Measurements from ENCODE around the gene OAT. TPM values are rescaled to one million over a fixed set of nuclear protein-coding genes. Genes with fewer than 3 reads are reported as not detected.

The OAT gene
- total and polyA plus RNA-seq, 4 donors = 25.1 to 255 (median 69.1) TPM

DNA sequence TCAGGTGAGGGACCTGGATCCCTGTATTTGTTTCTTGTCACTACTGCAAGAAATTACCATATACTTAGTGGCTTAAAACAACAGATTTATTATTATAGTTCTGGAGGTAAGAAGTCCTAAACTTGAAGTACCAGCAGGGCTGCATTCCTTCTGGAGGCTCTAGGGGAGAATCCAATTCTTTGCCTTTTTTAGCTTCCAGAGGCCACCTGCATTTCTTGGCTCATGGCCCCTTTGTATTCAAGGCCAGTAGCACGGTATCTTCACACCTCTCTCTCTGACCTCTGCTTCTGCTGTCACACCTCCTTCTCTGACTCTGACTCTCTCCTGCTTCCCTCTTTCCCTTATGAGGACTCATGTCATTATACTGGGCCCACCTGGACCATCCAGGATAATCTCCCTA, 40.7 kb upstream of the OAT start (continued):
- TF ChIP-seq, protein P1, sequence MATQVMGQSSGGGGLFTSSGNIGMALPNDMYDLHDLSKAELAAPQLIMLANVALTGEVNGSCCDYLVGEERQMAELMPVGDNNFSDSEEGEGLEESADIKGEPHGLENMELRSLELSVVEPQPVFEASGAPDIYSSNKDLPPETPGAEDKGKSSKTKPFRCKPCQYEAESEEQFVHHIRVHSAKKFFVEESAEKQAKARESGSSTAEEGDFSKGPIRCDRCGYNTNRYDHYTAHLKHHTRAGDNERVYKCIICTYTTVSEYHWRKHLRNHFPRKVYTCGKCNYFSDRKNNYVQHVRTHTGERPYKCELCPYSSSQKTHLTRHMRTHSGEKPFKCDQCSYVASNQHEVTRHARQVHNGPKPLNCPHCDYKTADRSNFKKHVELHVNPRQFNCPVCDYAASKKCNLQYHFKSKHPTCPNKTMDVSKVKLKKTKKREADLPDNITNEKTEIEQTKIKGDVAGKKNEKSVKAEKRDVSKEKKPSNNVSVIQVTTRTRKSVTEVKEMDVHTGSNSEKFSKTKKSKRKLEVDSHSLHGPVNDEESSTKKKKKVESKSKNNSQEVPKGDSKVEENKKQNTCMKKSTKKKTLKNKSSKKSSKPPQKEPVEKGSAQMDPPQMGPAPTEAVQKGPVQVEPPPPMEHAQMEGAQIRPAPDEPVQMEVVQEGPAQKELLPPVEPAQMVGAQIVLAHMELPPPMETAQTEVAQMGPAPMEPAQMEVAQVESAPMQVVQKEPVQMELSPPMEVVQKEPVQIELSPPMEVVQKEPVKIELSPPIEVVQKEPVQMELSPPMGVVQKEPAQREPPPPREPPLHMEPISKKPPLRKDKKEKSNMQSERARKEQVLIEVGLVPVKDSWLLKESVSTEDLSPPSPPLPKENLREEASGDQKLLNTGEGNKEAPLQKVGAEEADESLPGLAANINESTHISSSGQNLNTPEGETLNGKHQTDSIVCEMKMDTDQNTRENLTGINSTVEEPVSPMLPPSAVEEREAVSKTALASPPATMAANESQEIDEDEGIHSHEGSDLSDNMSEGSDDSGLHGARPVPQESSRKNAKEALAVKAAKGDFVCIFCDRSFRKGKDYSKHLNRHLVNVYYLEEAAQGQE (IDR thresholded peaks at IDR 0.05) = no peak
- TF ChIP-seq GABPA (IDR thresholded peaks at IDR 0.05 in 1 of 2, conservative IDR thresholded peaks at IDR 0.05 in 1 of 2) = no peak
- TF ChIP-seq SP1 (IDR thresholded peaks at IDR 0.05) = no peak
- no peak for TF ChIP-seq TAF1 (conservative IDR thresholded peaks at IDR 0.05)
- TF ChIP-seq EGR1 (IDR thresholded peaks at IDR 0.05; ENCODE audit: low read depth in 2 of 2) = no peak
- no peak for TF ChIP-seq RAD21 (IDR thresholded peaks at IDR 0.05)
- TF ChIP-seq ATF3 (IDR thresholded peaks at IDR 0.05) = no peak
- no peak for TF ChIP-seq FOXA2 (IDR thresholded peaks at IDR 0.05)

- no peak overlapping the region for H3K4me3 ChIP-seq (ENCODE audit: low read depth in 1 of 3, low read length in 3 of 3)
- WGBS = 79% methylated on average over 2 of the region's 2 CpGs
- peaks cover 0 to 8% (median 1%) of the 10 kb centered on the region in 4 donors for H3K27me3 ChIP-seq (ENCODE audit: control insufficient read depth in 4 of 4, insufficient read depth in 4 of 4, low read length in 3 of 4)
- peaks cover 0 to 8% (median 3%) of the 10 kb centered on the region in 4 donors for H3K4me1 ChIP-seq (ENCODE audit: control insufficient read depth in 4 of 4, insufficient read depth in 4 of 4, low read length in 3 of 4)
- no peak overlapping the region for H3K27ac ChIP-seq (ENCODE audit: low read depth in 1 of 2, low read length in 2 of 2)
- DNase-seq (ENCODE audit: low spot score) = no peak
- TF ChIP-seq, protein P2, sequence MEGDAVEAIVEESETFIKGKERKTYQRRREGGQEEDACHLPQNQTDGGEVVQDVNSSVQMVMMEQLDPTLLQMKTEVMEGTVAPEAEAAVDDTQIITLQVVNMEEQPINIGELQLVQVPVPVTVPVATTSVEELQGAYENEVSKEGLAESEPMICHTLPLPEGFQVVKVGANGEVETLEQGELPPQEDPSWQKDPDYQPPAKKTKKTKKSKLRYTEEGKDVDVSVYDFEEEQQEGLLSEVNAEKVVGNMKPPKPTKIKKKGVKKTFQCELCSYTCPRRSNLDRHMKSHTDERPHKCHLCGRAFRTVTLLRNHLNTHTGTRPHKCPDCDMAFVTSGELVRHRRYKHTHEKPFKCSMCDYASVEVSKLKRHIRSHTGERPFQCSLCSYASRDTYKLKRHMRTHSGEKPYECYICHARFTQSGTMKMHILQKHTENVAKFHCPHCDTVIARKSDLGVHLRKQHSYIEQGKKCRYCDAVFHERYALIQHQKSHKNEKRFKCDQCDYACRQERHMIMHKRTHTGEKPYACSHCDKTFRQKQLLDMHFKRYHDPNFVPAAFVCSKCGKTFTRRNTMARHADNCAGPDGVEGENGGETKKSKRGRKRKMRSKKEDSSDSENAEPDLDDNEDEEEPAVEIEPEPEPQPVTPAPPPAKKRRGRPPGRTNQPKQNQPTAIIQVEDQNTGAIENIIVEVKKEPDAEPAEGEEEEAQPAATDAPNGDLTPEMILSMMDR (IDR thresholded peaks at IDR 0.05; ENCODE audit: low read depth, low read length, missing input control) = no peak
- TF ChIP-seq, protein P3, sequence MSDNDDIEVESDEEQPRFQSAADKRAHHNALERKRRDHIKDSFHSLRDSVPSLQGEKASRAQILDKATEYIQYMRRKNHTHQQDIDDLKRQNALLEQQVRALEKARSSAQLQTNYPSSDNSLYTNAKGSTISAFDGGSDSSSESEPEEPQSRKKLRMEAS (IDR thresholded peaks at IDR 0.05) = no peak
- TF ChIP-seq RAD21 (IDR thresholded peaks at IDR 0.05) = no peak
- no peak for TF ChIP-seq EGR1 (IDR thresholded peaks at IDR 0.05; ENCODE audit: low read depth in 2 of 2)
- no peak for TF ChIP-seq JUND (IDR thresholded peaks at IDR 0.05)
- no peak for TF ChIP-seq SP1 (IDR thresholded peaks at IDR 0.05)
- TF ChIP-seq HNF4G (IDR thresholded peaks at IDR 0.05) = no peak
- TF ChIP-seq YY1 (IDR thresholded peaks at IDR 0.05) = no peak
- TF ChIP-seq NR2F2 (IDR thresholded peaks at IDR 0.05) = no peak
- TF ChIP-seq, protein P1 (IDR thresholded peaks at IDR 0.05) = no peak
- TF ChIP-seq GABPA (IDR thresholded peaks at IDR 0.05 in 1 of 2, conservative IDR thresholded peaks at IDR 0.05 in 1 of 2) = no peak
- TF ChIP-seq FOXA1 (IDR thresholded peaks at IDR 0.05) = no peak
- no peak for TF ChIP-seq FOXA2 (IDR thresholded peaks at IDR 0.05)
- TF ChIP-seq ATF3 (IDR thresholded peaks at IDR 0.05) = no peak
- TF ChIP-seq, protein P4, sequence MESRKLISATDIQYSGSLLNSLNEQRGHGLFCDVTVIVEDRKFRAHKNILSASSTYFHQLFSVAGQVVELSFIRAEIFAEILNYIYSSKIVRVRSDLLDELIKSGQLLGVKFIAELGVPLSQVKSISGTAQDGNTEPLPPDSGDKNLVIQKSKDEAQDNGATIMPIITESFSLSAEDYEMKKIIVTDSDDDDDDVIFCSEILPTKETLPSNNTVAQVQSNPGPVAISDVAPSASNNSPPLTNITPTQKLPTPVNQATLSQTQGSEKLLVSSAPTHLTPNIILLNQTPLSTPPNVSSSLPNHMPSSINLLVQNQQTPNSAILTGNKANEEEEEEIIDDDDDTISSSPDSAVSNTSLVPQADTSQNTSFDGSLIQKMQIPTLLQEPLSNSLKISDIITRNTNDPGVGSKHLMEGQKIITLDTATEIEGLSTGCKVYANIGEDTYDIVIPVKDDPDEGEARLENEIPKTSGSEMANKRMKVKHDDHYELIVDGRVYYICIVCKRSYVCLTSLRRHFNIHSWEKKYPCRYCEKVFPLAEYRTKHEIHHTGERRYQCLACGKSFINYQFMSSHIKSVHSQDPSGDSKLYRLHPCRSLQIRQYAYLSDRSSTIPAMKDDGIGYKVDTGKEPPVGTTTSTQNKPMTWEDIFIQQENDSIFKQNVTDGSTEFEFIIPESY (IDR thresholded peaks at IDR 0.05) = no peak
- no peak for TF ChIP-seq TAF1 (conservative IDR thresholded peaks at IDR 0.05)
- TF ChIP-seq HNF4A (conservative IDR thresholded peaks at IDR 0.05) = no peak
- no peak for TF ChIP-seq RXRA (IDR thresholded peaks at IDR 0.05)
- no peaks in the 10 kb centered on the region for H3K36me3 ChIP-seq (ENCODE audit: control insufficient read depth in 4 of 4, insufficient read depth in 3 of 4, low read depth in 1 of 4, low read length in 3 of 4)
- H3K9me3 ChIP-seq (ENCODE audit: control insufficient read depth in 4 of 4, low read length in 3 of 4) = no peaks in the 10 kb centered on the region
- no peak overlapping the region for H3K9ac ChIP-seq (ENCODE audit: low read depth in 1 of 2, low read length in 2 of 2)
Observed at GRCh38 chr10:124458889-124459288, 40.2 kb upstream of the OAT start.
